22Rv1 (cell line): ENCODE measurements around the gene SLC1A7.

Experiments used
- CTCF ChIP-seq: fragments of 450-650 bp; IDR thresholded peaks from 2 replicates; pipeline ENCODE4 v1.5.1; 2017; ENCODE audit warnings: mild to moderate bottlenecking
- ZFX ChIP-seq: fragments of 450-650 bp; IDR thresholded peaks from 2 replicates; pipeline ENCODE4 v1.6.1; 2017; ENCODE audit warnings: antibody characterized with exemption, borderline replicate concordance

GRCh38 chr1:53123453-53124140, 18.8 kb downstream of the SLC1A7 start:
- TF ChIP-seq CTCF (no peak), ZFX (no peak)
